H1 (cell line): ENCODE measurements around the gene TOMM6. TPM values are rescaled to one million over a fixed set of nuclear protein-coding genes. Genes with fewer than 3 reads are reported as not detected.

Experiments
- CTCF ChIA-PET: fragments of 300-600 bp; sonication (Branson Sonifier 250); formaldehyde crosslinking; loops from one replicate; lab custom pipeline; 2021; ENCODE audit not compliant: partially characterized antibody; lab: Charles Lee
- POLR2A ChIA-PET: fragments of 300-600 bp; sonication (Branson Sonifier 250); formaldehyde crosslinking; loops from one replicate; lab custom pipeline; 2021; ENCODE audit warnings: inconsistent platforms; ENCODE audit not compliant: partially characterized antibody; lab: Charles Lee
- DNase-seq, 2 experiments: peaks; one replicate each; pipeline versions ENCODE4 v3.0.0 to v3.0.0-alpha.2; 2010 to 2022; ENCODE audit warnings: low spot score in 2 of 2, low read depth in 1 of 2, mixed read lengths in 1 of 2
- FAIRE-seq: peaks from 2 replicates; lab custom pipeline; 2011; peaks lifted over from hg19 to GRCh38; lab: Jason Lieb, UNC
- H2AFZ ChIP-seq: 2 replicates; pipeline ENCODE4 v1.8.1; 2012; ENCODE audit warnings: low read length, inconsistent platforms
- H2AK5ac ChIP-seq: 2 replicates; pipeline ENCODE4 v1.6.1; 2013; ENCODE audit warnings: low read depth, low read length
- H2BK120ac ChIP-seq: replicated peaks from 2 replicates; pipeline ENCODE3; 2013; ENCODE audit warnings: low read depth, low read length, inconsistent platforms
- H2BK12ac ChIP-seq: 2 replicates; pipeline ENCODE4 v1.6.1; 2013; ENCODE audit warnings: low read depth, low read length
- H2BK15ac ChIP-seq: 2 replicates; pipeline ENCODE4 v1.6.1; 2013; ENCODE audit warnings: low read length
- H2BK20ac ChIP-seq: 2 replicates; pipeline ENCODE4 v1.6.1; 2013; ENCODE audit warnings: low read length
- H2BK5ac ChIP-seq: 2 replicates; pipeline ENCODE4 v1.6.1; 2013; ENCODE audit warnings: low read depth, low read length
- H3K14ac ChIP-seq: 2 replicates; pipeline ENCODE4 v1.6.1; 2013; ENCODE audit warnings: inconsistent platforms; ENCODE audit not compliant: insufficient read length
- H3K18ac ChIP-seq: 2 replicates; pipeline ENCODE4 v1.6.1; 2013; ENCODE audit warnings: low read length; ENCODE audit errors: extremely low read depth
- H3K23ac ChIP-seq: 2 replicates; pipeline ENCODE4 v1.6.1; 2013; ENCODE audit warnings: inconsistent platforms; ENCODE audit not compliant: insufficient read length
- H3K23me2 ChIP-seq: 2 replicates; pipeline ENCODE4 v1.6.1; 2013; ENCODE audit warnings: low read depth, low read length
- H3K27ac ChIP-seq: 2 replicates; pipeline ENCODE4 v1.6.1; 2011; ENCODE audit warnings: low read depth, low read length, inconsistent platforms
- H3K27me3 ChIP-seq, 4 experiments: replicated peaks in 1 of 4; 1 replicate in 1 of 4; 2 replicates in 3 of 4; pipeline versions ENCODE4 v1.6.1 to v1.8.1; 2011 to 2013; ENCODE audit warnings: low read length in 3 of 4, mild to moderate bottlenecking in 3 of 4, inconsistent platforms in 2 of 4, mixed read lengths in 2 of 4, moderate library complexity in 1 of 4; ENCODE audit not compliant: control insufficient read depth in 3 of 4, insufficient read depth in 3 of 4; ENCODE audit errors: extremely low read depth in 1 of 4
- H3K36me3 ChIP-seq, 4 experiments: 2 replicates each; pipeline versions ENCODE4 v1.6.1 to v1.8.1; 2011 to 2013; ENCODE audit warnings: mild to moderate bottlenecking in 4 of 4, low read length in 3 of 4, moderate library complexity in 2 of 4, control low read depth in 1 of 4, inconsistent platforms in 1 of 4; ENCODE audit not compliant: insufficient read depth in 4 of 4, control insufficient read depth in 2 of 4
- H3K4ac ChIP-seq: replicated peaks from 2 replicates; pipeline ENCODE3; 2013; ENCODE audit warnings: low read length, low read depth, mixed read lengths, inconsistent platforms; ENCODE audit not compliant: insufficient read length
- H3K4me1 ChIP-seq, 4 experiments: replicated peaks in 1 of 4; 1 replicate in 1 of 4; 2 replicates in 3 of 4; pipeline versions ENCODE4 v1.6.1 to v1.8.1; 2011 to 2013; ENCODE audit warnings: low read length in 3 of 4, inconsistent platforms in 2 of 4, mixed read lengths in 1 of 4; ENCODE audit not compliant: insufficient read depth in 4 of 4, control insufficient read depth in 3 of 4
- H3K4me2 ChIP-seq, 2 experiments: 2 replicates each; pipeline versions ENCODE4 v1.6.1 to v1.8.1; 2011 to 2013; ENCODE audit warnings: low read depth in 2 of 2, low read length in 2 of 2, control low read depth in 1 of 2, inconsistent platforms in 1 of 2, mild to moderate bottlenecking in 1 of 2; ENCODE audit not compliant: insufficient read depth in 1 of 2
- H3K4me3 ChIP-seq, 4 experiments: fragments of 200-600, 300-600 bp in 1 of 4; sonication (generic), shearing (Covaris generic), sonication (Bioruptor Twin) in 1 of 4; 2 replicates each; pipeline versions ENCODE4 v1.5.1 to v1.8.1; 2011 to 2016; ENCODE audit warnings: low read length in 4 of 4, low read depth in 3 of 4, control low read depth in 2 of 4, inconsistent platforms in 2 of 4, mild to moderate bottlenecking in 2 of 4, mixed read lengths in 1 of 4, moderate library complexity in 1 of 4; ENCODE audit not compliant: insufficient read depth in 2 of 4; ENCODE audit errors: extremely low read depth in 1 of 4
- H3K56ac ChIP-seq: replicated peaks from 2 replicates; pipeline ENCODE3; 2013; ENCODE audit warnings: low read depth, mild to moderate bottlenecking, mixed read lengths, low read length, inconsistent platforms; ENCODE audit not compliant: insufficient read length
- H3K79me1 ChIP-seq: 2 replicates; pipeline ENCODE4 v1.6.1; 2013; ENCODE audit warnings: low read depth, low read length, control low read depth
- H3K79me2 ChIP-seq, 2 experiments: 2 replicates each; pipeline versions ENCODE4 v1.6.1 to v1.8.1; 2012 to 2013; ENCODE audit warnings: low read length in 2 of 2, mild to moderate bottlenecking in 2 of 2, inconsistent platforms in 1 of 2; ENCODE audit not compliant: insufficient read depth in 2 of 2, control insufficient read depth in 1 of 2
- H3K9ac ChIP-seq, 4 experiments: replicated peaks in 1 of 4; 1 replicate in 1 of 4; 2 replicates in 3 of 4; pipeline versions ENCODE4 v1.6.1 to v1.8.1; 2011 to 2013; ENCODE audit warnings: low read depth in 3 of 4, low read length in 3 of 4, control low read depth in 2 of 4, mild to moderate bottlenecking in 2 of 4, moderate library complexity in 2 of 4, inconsistent platforms in 1 of 4; ENCODE audit errors: extremely low read depth in 1 of 4
- H3K9me3 ChIP-seq, 2 experiments: 2 replicates each; pipeline versions ENCODE4 v1.6.1 to v1.8.1; 2012 to 2013; ENCODE audit warnings: mild to moderate bottlenecking in 2 of 2, moderate library complexity in 2 of 2, control low read depth in 1 of 2, inconsistent platforms in 1 of 2, low read depth in 1 of 2, low read length in 1 of 2, mixed read lengths in 1 of 2; ENCODE audit not compliant: insufficient read depth in 2 of 2
- H4K20me1 ChIP-seq, 2 experiments: replicated peaks in 1 of 2; 2 replicates each; pipeline versions ENCODE3 to v1.8.1; 2011 to 2013; ENCODE audit warnings: inconsistent platforms in 2 of 2, low read length in 2 of 2, mild to moderate bottlenecking in 1 of 2; ENCODE audit not compliant: insufficient read depth in 2 of 2, control insufficient read depth in 1 of 2
- H4K5ac ChIP-seq: 2 replicates; pipeline ENCODE4 v1.6.1; 2013; ENCODE audit warnings: low read length, low read depth, mixed read lengths, inconsistent platforms; ENCODE audit not compliant: insufficient read length
- H4K8ac ChIP-seq: 2 replicates; pipeline ENCODE4 v1.8.0; 2013; ENCODE audit warnings: mild to moderate bottlenecking, moderate library complexity, low read length, inconsistent platforms; ENCODE audit not compliant: insufficient read depth; ENCODE audit errors: extremely low read depth
- H4K91ac ChIP-seq: replicated peaks from 2 replicates; pipeline ENCODE3; 2013; ENCODE audit warnings: low read length, mixed read lengths, inconsistent platforms; ENCODE audit not compliant: insufficient read length
- CREB1 ChIP-seq: IDR thresholded peaks from 2 replicates; pipeline ENCODE4 v1.6.1; 2012; ENCODE audit warnings: inconsistent platforms
- EZH2 ChIP-seq: fragments of 200-600 bp; sonication (generic); IDR thresholded peaks from 2 replicates; pipeline ENCODE4 v1.7.1; 2012; ENCODE audit warnings: low read depth, mild to moderate bottlenecking, moderate library complexity, low read length, inconsistent platforms; ENCODE audit not compliant: severe bottlenecking
- WGBS, 2 experiments: shearing (Covaris generic) in 1 of 2; methylation state at CpG; one replicate each; pipeline versions ENCODE4 v1.1.6 to v1.1.7; 2013 to 2015; ENCODE audit warnings: low lambda C conversion rate in 2 of 2, mixed read lengths in 2 of 2, inconsistent platforms in 1 of 2, low coverage in 1 of 2, missing lambda C conversion rate in 1 of 2; ENCODE audit not compliant: insufficient replicate concordance in 2 of 2, insufficient coverage in 1 of 2, insufficient read length in 1 of 2; ENCODE audit errors: extremely low coverage in 1 of 2, missing lambda C conversion rate in 1 of 2; 5-methylcytosine and 5-hydroxymethylcytosine counted together
- polyA plus RNA-seq, 7 experiments: library from polyadenylated mRNA; depleted of rRNA in 3 of 7; stranded (reverse) in 5 of 7; unstranded in 2 of 7; fragments of >200 nt in 5 of 7; fragments of 200-250 nt in 2 of 7; gene quantifications; 1 replicate in 5 of 7; 2 replicates in 1 of 7; 4 replicates in 1 of 7; pipeline versions ENCODE4 v1.2.1 to v1.2.3, GENCODE V29; 2011 to 2013; ENCODE audit warnings: missing spikeins in 2 of 7, mixed read lengths in 2 of 7
- total RNA-seq: library from RNA; stranded (reverse); fragmentation: NEBNext Ultra II Directional; extraction: Animal tissue kit (Norgen Biotek cat#: 25700); gene quantifications from 2 replicates; pipeline ENCODE4 v1.2.1, GENCODE V29; 2021

Gene TOMM6
- total and polyA plus RNA-seq, 2 of the 8 experiments (the other 6 are each of a cell fraction or from before 2014, with no cell fraction given) = 228 to 560 TPM

DNA sequence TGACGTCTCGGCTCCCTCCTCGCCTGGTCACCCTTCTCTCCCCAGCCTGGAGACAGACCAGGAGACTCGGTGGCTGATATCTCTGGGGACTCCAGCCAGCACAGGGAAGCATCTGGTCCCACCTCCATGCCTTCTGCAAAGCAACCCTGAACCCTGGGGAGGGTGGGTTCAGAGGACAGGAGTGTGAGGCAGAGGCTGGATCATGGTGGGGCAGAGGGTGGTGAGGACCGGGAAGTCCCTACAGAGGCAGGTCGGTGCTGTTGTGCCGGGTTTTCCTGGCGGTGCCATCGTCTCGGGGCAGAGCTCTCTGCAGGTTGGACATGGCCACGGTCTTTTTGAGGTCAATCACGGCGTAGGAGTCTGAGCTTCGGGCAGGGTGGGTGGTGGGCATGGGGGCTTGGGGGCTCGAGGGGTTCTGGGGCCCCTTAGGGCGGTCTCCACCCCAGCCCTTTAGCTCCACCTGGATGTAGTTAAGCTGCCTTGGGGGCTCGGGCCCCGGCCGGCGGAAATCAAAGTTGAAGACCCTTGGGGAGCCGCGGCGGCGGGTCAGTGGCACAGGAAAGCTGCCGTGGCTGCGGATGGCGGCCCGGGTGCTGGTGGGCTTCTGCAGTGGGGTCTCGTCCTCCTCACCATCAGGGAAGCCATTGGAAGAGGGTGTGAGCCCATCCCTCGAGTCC is 17.0 kb upstream of the TOMM6 start:
- FAIRE-seq = no peak
- Histone ChIP-seq H3K4me3 (no peak overlapping the region), H4K5ac (no peak overlapping the region), H3K56ac (no peak overlapping the region), H2BK5ac (no peak overlapping the region), H3K4ac (no peak overlapping the region), H3K79me1 (no peaks in the 10 kb centered on the region), H2BK120ac (no peak overlapping the region), H3K4me1 (no peaks in the 10 kb centered on the region; a peak in 1 of 7 replicates), H3K27ac (no peak overlapping the region), H4K91ac (no peak overlapping the region), H3K18ac (no peak overlapping the region), H3K4me2 (no peak overlapping the region), H3K36me3 (peaks cover 0 to 7% (median 4%) of the 10 kb centered on the region in 4 experiments; a peak in 5 of 8 replicates), H2BK20ac (no peak overlapping the region), H3K27me3 (no peaks in the 10 kb centered on the region), H3K9ac (no peak overlapping the region), H3K23ac (no peak overlapping the region), H3K14ac (no peak overlapping the region), H2AK5ac (no peak overlapping the region), H2BK12ac (no peak overlapping the region), H4K8ac (no peak overlapping the region; the same call in 1 of the 2 replicates), H3K79me2 (no peaks in the 10 kb centered on the region), H2AFZ (no peak overlapping the region), H3K9me3 (no peaks in the 10 kb centered on the region), H2BK15ac (no peak overlapping the region), H4K20me1 (peaks cover 0 to 2% of the 10 kb centered on the region in 2 experiments), H3K23me2 (no peaks in the 10 kb centered on the region)
- TF ChIP-seq EZH2 (no peak), CREB1 (no peak)
- DNase-seq = no peak
- WGBS, 2 experiments = 90% methylated on average over 22 of the region's 30 CpGs; no CpG with 5 or more reads in 1 of the 2 experiments
- ChIA-PET POLR2A (no interaction called here), CTCF (interaction anchor here (0.7 to 1.5 kb wide), 4 partner anchors 30 to 77 kb away, joined by 3 read pairs; no protein-coding TSS in a partner anchor)
